DLD1 (cell line): ENCODE results near the gene TMPRSS4.

Experiments
- in situ Hi-C: cut with HindIII; loops from 2 replicates; pipeline ENCODE4 v1.10.0; 2017; ENCODE audit warnings: low sequenced_read_pairs

Gene TMPRSS4

DNA sequence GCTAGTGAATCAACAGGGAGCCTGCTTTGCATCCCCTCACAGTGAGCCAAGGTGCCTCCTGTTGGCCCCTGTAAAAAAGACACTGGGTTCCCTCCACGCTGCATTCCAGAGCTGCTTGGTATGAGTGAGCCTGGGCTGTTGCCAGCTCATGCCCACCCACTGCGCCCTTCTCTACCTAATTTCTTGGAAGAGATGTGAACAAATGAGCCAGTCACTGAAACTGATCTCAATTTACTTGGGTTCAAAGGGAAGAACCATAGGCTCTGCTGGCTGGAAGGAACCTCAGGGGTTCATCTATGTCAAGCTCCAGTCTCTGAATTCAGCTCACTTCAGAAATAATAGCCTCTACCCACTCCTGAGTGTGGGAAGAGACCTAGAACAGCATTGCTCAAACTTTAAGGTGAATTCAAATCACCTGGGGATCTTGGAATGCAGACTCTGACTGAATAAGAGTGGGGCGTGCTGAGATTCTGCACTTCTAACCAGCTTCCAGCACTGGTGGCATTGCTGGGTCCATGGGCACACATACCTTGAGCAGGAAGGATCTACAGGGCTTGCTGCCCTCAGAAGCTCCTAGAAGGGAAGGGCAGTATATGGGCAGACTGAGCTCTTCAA, 5.4 kb upstream of the TMPRSS4 start:
- in situ Hi-C loops: loop anchor here (25.0 kb wide), 1 partner anchor 259 kb away; the partner anchor contains the start of gene FXYD2

DNA sequence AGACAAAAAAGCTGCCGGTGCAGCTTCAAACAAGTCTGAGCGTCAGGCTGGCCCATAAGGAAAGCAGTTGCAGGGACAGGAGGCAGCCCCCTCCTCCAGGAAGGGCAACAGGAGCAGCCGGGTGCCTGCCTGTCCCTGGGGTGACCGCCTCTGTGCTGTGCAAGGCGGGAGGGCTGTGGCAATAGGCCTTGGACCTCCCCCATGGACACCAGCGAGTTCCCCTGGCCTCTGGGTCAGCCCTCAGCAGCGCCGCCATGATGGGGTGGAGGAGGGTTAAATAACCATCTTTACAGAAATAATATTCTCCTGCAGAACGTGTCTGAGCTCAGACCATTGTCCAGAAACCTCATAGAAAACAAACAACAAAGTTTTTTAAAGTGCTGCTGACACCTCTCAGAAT, 3.3 kb upstream of the TMPRSS4 start:
- in situ Hi-C loops: loop anchor here (25.0 kb wide), 1 partner anchor 261 kb away; the partner anchor contains the start of gene FXYD2

DNA sequence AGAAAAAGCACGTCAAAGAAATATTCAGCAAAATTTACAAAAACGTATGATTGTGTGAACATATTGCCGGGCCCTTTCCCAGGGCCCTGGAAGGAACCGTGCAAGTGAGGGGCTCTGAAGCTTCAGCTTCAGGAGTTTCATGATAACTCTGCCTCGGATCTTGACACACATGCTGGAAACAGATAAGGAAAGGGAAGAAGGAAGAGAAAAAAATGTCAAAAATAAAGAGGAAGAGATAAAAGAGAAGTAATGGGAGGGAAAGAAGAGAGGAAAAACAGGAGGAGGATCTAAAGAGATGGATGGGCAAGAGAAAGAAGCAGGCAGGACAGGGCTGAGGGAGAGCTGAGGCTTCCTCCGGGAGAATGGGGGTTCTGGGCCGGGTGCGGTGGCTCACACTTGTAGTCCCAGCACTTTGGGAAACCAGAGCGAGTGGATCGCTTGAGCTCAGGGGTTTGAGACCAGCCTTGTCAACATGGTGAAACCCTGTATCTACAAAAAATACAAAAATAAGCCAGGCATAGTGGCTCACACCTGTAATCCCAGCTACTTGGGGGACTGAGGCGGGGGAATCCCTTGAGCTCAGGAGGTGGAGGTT, 2.7 kb upstream of the TMPRSS4 start:
- in situ Hi-C loops: loop anchor here (25.0 kb wide), 1 partner anchor 262 kb away; the partner anchor contains the start of gene FXYD2

DNA sequence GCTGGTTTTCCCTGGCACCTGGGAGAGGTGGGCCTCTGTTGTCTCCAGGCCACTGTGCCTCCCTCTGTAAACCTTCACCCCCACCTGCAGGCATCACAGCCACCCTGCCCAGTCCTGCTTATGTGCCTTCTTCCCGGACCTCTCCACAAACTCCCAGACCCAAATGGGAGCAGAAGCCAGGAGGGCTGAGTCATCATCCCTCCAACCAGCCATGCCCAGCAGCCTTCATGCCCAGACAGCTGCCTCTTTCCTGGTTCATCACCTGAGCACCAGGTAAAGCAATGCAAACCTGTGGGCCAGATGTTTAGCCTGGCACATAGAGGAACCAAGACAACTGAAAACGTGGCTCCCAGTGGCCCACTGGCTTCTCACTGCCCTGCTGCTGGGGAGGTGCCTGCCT, 2.1 kb upstream of the TMPRSS4 start:
- in situ Hi-C loops: loop anchor here (25.0 kb wide), 1 partner anchor 262 kb away; the partner anchor contains the start of gene FXYD2

DNA sequence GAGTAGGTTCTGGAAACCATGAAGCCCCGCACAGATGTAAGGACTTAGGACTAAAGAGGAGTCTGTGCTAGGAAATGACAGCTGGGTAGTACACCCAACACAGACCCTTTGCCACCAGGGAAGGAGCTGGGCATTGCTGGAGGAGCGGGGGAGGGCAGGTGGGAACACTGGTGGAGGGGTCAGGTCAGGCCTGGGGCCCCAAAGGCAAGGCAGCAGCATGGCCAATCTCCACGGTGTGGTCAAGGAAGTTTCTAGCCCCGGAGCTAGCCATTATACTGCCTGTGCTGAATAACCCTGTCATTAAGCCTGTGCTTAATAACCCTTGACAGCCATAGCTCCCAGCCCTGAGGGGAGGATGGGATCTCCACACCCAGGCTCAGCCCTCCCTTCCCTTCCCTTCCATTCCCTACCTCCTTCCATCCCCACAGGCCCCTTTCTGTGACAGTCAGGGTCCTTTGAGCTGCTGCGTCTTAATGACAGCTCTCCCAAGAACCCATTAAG, 2.1 kb downstream of the TMPRSS4 start:
- in situ Hi-C loops: no loop called here

DNA sequence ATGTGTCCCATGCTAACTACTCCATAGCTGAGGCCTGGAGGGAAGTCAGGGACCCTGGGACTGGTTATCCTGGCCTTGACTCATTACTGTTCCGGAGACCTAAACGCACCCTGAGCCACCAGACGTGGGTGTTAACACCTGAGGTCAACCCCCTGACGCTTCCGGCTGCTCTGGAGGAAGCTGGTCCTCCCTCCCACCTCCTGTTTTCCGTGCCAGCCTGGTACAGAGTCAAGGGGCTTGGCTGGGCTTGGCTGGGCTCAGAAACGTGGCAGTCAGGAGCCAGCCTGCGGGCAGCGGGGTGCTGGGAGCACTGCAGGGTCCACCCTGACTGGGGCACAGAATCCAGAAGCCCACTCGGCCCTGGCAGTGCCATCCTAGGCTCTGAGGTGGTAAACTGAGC, 2.6 kb downstream of the TMPRSS4 start:
- in situ Hi-C loops: no loop called here

DNA sequence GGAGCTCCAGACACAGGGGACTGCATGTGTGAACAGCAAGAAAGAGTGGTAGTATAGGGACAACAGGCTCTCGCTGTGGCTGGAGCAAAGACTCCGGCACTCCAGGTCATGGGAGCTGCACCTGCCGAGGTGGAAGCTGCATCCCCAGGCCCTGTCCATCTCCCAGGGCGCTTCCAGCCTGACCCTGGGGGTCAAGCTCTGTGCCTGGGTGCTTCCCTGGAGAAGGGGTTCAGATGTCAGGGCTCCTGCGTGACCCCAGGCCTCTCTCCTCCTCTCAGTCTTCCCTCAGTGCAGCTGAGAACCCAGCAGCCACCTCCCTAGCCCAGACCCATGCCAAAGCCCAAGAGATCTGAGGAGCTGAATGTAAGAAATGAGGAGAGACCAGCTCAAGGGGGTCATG, 3.4 kb downstream of the TMPRSS4 start:
- in situ Hi-C loops: no loop called here

DNA sequence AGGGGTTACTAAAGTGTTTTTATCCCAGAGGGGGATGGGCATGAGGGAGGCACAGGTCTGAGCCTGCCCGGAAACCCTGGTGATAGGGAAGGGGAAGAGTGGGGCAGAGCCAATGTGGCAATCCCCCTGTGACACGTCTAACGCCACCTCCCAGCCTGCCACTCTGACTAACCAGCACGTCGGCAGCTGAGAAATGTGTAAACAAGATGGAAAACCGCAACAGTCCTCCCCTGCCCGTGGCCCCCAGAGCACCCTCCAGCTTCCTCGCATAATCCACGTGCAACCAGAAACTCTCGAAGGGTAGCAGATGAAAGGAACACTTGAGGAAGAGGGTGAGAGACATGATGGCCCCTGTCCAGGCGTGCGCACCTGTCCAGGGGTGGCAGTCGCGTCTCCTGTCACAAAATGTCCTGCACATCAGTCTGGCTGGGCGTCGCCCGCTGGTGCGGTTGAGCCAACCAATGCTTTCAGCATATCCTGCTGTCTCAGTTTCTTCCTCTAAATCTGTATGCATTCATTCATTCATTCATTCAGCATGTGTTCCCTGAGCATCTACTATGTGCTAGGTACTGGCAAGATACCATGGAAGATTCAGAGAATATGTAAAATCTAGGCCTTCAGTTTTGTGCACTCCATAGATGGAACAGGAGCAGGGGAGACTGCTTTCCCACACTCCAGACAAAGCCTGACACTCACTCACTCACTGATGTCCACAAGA, 4.5 kb downstream of the TMPRSS4 start:
- in situ Hi-C loops: no loop called here

DNA sequence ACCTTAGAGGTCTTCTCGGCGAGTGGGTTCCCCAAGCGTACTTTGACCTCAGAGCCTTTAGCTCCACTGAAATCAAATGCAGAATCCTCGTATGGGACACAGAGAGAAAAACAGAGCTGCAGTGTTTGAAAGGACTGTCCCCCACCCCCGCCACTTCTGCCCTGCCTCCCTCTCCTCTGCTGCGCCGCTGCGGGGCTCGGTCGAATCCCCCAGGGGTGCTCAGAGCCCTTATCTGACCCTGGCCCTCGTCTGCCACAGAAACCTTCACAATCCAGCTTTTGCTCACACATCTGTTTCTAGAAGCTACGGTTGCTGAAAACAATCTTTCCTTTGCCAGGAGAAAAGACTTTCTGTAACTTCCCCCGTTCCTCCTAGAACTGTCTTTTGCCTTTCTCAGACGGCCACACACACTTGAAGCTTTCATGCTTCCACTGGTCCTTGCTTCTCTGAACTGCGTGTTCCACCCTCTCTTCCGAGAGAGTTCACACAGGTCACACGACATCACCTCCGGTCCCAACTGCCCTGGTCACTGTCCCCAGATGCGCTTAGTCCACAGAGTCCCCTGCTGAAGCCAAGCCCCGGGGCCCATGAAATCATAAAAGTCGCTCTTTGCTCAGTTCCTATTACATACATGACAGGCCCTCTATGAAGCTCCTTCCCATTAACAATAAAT, 6.1 kb downstream of the TMPRSS4 start:
- in situ Hi-C loops: no loop called here

DNA sequence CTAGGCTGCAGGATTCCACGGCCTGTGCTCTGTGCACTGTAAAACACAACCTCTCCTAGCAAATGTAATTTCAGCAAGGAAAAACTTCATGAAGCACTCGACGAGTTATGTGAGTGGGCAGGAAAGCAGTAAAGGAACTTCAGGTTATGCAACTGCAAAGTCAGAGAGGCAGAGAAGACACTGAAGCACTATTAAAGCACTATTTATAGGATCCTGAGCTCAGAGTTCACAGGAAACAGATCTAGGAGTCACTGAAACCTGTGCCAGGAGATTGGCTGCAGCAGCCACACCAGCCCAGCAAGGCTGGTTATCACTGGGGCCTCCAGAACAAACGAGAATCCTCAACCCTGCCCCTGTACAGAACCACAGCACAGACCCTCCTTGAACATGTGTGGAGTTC, 7.4 kb downstream of the TMPRSS4 start:
- in situ Hi-C loops: no loop called here

DNA sequence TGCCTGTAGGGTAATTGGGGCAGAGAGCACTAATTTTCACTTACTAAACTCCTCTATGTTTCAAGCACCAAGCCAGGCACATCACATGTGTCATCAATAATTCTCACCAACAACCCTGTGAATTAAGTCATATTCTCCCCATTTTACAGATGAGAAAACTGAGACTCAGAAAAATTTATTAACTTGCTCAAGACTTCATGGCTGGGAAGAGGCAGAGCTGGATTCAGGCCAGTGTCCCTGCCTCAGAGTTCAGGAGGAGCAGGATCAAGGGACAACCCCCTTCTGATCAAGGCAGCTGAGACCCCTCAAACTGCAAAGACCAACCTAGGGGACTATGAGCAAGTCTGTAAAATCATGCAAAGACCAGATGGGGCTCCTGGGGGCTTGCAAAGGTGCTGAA, 7.8 kb downstream of the TMPRSS4 start:
- in situ Hi-C loops: no loop called here

DNA sequence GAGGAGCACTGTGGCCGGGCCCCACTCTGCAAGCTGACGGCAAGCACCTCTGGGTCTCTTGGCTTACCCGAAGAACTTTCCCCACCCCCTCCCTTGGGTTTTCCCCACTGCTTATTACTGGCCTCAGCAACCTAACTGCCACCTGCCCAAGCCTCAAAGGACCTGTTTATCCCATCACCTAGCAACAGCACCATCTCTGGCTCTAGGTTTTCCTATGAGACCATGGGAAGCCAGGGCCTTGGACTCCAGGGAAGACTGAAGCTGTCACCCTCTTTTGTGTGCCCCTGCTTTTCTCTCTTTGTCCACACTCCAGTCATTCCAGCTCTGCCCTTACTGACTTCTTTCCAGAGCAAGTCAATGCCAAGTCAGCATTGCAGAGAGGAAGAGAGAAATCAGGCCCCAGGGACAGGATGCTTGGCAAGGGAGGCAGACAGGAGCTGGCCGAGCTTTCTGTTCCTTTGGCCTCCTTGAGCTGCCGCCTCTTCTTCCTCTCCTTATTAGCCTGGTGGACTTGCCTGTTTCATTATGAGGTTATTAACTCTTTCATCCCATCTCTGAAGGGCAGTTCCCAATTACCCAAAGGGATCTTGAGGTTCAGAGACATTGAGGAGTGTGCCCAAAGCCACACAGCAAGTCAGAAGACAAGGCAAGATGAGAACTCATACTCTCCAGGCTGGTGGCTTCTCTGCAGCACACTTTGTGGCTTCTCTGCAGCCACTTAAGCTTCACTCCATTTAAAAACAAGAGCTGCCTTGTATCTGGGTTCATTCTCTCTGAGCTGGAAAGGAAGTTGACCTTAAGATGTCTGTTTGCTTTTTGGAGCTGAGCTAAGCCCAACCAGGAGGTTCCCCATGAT, 10.3 kb downstream of the TMPRSS4 start, which contains the start of gene SMIM35:
Gene SMIM35 (minus strand): TSS at position 51 of the 856 bp plus-strand sequence. CDS start 206 bp downstream, outside the sequence.
- in situ Hi-C loops: no loop called here

DNA sequence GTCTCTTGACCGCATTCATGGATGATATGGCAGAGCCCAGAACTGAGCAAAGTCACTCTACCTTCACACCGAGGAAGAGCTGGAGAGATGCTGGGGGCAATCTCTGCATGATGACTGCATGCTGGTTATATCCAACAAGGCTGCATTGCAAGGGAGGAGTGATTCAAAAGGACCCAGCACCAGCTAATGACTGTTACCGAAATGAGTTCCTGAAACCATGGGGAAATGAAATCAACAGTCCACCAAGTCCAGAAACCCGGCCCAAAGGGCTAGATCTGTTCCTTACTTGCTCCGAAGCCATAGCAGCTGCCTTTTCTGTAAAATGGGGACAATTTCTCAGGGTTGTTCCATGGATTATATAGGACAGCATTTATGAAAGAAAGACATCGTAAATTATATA, 11.1 kb downstream of the TMPRSS4 start:
- in situ Hi-C loops: no loop called here

DNA sequence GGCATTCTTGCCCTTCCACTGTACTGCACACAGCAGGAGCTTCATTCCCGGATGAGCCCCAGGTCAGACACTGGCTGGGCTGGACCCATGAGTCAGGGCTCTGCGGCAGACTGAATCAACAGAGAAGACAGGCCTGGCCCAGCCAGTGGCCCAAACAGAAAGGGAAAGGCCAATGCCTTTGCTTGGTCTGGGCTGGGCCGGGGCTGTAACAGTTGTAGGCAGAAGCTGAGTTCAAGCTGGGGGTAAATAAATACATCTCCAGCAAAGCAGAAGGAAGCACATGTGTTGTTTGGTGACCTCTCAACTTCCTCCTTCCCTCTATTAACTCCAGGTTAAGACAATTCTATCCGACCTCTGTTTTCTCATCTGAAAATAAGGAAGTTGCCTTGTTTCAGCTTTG, 11.7 kb downstream of the TMPRSS4 start:
- in situ Hi-C loops: no loop called here

DNA sequence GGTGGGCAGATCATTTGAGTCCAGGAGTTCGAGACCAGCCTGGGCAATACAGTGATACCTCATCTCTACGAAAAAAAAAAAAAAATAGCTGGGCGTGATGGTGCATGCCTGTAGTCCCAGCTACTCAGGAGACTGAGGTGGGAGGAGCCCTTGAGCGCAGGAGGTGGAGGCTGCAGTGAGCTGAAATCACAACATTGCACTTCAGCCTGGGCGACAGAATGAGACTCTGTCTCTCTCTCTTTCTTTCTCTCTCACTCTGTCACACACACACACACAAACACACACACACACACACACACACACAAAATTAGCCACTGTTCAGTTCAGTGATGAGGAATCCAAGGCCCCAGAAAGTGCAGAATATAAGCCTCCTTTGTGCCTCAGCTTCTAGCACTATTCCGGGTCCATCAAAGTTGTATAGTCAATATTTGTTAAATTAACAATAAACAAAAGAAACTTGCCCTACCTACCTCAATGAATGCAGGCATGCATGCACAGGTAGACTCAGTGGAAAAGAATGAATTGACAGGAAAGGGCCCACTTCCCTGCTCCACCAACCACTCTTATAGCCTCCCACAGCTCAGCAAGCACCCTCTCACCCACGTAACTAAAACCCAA, 13.8 kb downstream of the TMPRSS4 start:
- in situ Hi-C loops: no loop called here

DNA sequence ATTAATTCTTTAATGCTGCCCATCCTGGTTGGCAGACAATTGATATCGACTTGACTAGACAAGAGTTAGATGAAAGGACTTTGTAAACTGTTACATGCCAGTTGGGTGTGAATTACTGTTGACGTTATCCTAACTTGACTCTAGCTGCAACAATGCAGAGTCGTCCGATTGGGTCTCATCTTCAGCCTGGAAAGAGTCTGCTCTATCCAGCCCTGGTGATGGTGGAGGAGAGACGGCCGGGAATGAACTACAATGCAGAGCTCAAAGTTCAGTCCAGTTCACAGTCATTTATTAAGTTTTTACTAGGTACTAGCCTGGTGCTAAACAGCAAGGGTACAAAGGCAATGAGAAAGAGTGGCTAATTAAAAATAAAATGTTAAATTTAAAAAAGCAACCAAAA, 14.8 kb downstream of the TMPRSS4 start:
- in situ Hi-C loops: no loop called here

DNA sequence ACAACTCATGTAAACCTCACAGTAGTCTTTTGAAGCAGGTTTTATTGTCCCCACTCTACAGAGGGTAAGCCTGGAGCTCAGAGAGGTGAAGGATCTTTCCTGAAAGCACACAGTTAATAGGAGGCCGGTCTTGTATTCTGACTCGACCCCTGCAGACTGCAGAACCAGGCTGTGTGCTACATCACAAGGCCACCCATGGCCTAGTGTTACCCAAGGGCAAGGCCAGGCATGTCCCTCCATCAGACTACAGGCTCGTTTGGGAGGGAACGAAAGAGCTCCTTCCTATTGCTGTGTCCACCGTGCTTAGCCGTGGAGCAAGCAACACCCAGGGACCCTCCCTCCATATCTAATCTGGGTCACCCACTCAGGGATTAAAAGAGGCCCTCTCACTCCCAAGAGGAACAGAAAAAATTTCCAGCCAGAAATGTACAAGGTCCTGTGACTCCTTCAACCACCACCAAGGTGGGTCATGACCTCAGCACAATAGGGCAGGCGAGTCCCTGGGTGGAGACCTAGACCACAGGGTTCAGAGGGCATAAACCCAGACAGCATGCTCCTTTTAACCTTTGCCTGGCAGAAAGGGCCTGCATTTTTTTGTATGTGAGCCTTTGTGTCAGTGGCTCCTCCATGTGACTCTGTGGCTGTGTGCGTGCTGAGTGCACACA, 16.2 kb downstream of the TMPRSS4 start:
- in situ Hi-C loops: no loop called here

DNA sequence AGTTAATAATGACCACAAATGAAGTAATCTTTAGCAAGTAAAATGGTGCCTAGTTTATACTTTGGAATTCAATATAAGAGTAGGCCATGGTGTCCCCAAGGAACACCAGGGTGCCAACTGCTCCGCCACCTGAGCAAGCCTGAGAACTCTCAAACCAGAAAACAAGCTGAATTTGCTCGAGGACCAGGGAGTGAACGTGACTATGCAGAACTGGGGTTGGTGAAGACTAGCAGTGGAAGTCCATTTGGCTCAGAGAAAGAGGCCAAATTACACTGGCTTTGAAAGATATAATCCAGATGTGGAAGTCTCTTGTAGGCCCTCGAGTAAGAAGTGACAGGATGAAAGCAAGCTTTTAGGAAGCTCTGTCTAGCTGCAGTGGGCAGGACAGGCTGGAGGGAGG, 18.6 kb downstream of the TMPRSS4 start:
- in situ Hi-C loops: no loop called here

DNA sequence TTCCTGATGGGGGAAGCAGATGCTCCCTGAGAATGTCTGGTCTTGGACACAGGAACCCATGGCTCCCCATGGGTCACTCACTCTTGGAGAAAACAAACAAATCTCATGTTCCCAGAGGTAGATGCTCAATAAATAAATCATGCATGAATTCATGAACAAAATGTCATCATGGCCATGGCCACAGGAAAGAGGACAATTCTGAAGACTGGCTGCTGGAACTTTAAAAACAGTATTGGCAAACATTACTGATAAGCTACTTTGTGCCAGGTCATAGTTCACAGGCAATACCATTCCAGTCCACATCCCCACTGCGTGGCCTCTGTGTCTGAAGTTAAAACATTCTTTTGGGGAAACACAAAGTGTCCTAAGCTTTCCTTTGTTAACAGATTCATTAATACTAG, 19.1 kb downstream of the TMPRSS4 start:
- in situ Hi-C loops: no loop called here
